ENCODE measurements around the gene TOR4A.
A peak's percentile ranks its signal among the peaks of the same experiment; 100 is the strongest.

Gene TOR4A

DNA sequence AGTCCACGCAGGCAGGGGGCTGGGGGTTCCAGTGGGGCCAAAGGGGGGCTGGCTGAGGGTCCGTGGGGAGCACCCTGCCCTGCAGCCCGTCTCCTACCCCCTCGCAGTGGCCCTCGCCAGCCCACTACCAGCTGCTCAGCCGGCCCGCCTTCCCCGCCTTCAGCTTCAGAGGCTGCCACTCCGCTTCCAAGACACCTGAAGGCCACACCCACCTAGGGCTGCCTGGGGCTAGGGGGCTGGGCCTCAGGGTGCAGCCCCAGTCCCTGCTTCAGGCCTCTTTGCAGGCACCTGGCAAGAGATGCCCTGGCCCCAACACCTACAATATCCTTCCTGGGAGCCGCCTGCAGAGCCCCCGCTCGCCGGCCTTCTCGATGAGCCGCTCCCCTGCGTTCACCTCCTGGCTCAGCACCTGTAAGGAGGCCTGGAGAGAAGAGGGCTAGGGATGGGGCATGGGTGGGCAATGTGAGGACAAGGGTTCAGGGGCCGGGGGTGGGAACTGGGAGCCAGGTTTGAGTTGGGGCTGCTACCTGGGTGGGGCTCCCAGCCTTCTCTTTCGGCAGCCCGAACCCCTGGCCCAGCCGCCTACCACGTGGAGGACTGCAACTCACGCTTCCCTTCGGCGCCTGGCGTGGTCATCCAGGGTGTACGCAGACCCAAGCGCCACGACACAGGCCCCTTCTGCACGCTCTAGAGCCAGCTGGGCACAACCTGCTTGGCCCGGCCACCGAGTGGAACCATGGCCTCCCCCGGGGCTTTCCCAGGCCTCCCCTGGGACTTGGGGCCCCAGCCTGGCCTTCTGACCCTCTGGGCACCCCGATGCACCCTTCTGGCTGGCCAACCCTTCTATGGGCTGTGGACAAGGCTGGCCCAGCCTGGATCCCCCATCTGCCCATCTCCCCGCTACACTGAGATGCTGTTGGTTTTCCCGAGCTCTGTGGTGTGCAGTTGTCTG, 24.7 kb upstream of the TOR4A start:
- no peaks in the 10 kb centered on the region for H3K36me3 ChIP-seq (ENCODE audit: control insufficient read depth, insufficient read depth, low read length)
- H3K4me1 ChIP-seq, result peaks cover 3% of the 10 kb centered on the region
- no peaks in the 10 kb centered on the region for H3K27me3 ChIP-seq (ENCODE audit: control insufficient read depth, insufficient read depth, low read length)
- no peaks in the 10 kb centered on the region for H3K9me3 ChIP-seq (ENCODE audit: control insufficient read depth, low read length)
- no peak overlapping the region for H3K9ac ChIP-seq
- H3K79me2 ChIP-seq, result no peaks in the 10 kb centered on the region
- no peak overlapping the region for H2AFZ ChIP-seq
- H3K4me2 ChIP-seq (ENCODE audit: low read length), result no peak overlapping the region
- TF ChIP-seq, protein P1, sequence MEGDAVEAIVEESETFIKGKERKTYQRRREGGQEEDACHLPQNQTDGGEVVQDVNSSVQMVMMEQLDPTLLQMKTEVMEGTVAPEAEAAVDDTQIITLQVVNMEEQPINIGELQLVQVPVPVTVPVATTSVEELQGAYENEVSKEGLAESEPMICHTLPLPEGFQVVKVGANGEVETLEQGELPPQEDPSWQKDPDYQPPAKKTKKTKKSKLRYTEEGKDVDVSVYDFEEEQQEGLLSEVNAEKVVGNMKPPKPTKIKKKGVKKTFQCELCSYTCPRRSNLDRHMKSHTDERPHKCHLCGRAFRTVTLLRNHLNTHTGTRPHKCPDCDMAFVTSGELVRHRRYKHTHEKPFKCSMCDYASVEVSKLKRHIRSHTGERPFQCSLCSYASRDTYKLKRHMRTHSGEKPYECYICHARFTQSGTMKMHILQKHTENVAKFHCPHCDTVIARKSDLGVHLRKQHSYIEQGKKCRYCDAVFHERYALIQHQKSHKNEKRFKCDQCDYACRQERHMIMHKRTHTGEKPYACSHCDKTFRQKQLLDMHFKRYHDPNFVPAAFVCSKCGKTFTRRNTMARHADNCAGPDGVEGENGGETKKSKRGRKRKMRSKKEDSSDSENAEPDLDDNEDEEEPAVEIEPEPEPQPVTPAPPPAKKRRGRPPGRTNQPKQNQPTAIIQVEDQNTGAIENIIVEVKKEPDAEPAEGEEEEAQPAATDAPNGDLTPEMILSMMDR (IDR thresholded peaks at IDR 0.05), result no peak
- no peak overlapping the region for H3K27ac ChIP-seq
- no peak overlapping the region for H3K4me3 ChIP-seq (ENCODE audit: low read depth, low read length)

DNA sequence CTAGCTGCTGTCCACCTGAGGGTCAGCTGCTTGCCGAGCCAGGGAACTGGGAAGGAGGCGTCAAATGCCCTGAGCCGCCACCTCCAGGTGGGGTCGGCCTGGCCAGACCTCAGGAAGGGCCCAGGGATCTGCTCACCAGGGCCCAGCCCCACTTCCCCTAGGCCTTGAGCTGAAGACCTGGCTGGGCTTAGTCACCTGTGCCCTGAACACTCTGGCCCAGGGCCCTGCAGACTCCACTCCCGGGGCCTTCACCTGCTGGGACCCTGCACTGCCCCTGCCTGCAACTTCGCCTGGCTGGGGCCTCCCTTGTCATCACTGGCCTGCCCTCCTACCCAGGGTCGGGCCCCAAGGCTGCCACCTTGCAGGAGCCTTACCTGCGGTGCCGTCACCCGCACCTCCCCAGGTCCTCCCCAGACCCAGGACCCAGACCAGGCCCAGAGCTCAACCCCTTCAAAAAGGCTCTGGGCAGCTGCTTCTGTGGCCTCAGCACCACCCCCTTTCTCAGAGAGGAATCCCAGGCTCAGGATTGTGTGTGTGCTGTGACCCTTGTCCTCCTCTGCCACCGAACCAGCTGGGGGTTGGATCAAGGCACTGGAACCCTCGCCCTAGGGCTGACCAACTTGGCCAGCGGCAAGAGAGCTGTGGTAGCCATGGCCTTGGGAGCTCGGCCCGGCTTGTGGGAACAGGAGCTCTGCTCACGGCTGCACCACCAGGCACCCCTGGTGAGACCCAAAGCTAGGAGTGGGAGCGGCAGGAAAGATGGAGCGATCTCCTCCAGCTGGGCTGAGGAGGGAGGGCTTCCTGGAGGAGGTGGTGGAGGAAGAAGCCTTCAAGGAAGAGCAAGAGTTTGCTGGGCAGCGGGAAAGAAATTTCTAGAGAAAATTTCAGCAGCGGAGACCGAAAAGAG, 23.6 kb upstream of the TOR4A start:
- H3K27me3 ChIP-seq (ENCODE audit: control insufficient read depth, insufficient read depth, low read length), result no peaks in the 10 kb centered on the region
- peak overlapping the region; percentile 79 for H3K4me2 ChIP-seq (ENCODE audit: low read length)
- no peaks in the 10 kb centered on the region for H3K79me2 ChIP-seq
- H3K9me3 ChIP-seq (ENCODE audit: control insufficient read depth, low read length), result no peaks in the 10 kb centered on the region
- peak overlapping the region; percentile 75 for H3K4me3 ChIP-seq (ENCODE audit: low read depth, low read length)
- TF ChIP-seq, protein P1 (IDR thresholded peaks at IDR 0.05), result no peak
- peak overlapping the region; percentile 63 for H2AFZ ChIP-seq
- no peak overlapping the region for H3K27ac ChIP-seq
- H3K4me1 ChIP-seq, result peaks cover 3% of the 10 kb centered on the region
- no peak overlapping the region for H3K9ac ChIP-seq
- no peaks in the 10 kb centered on the region for H3K36me3 ChIP-seq (ENCODE audit: control insufficient read depth, insufficient read depth, low read length)

DNA sequence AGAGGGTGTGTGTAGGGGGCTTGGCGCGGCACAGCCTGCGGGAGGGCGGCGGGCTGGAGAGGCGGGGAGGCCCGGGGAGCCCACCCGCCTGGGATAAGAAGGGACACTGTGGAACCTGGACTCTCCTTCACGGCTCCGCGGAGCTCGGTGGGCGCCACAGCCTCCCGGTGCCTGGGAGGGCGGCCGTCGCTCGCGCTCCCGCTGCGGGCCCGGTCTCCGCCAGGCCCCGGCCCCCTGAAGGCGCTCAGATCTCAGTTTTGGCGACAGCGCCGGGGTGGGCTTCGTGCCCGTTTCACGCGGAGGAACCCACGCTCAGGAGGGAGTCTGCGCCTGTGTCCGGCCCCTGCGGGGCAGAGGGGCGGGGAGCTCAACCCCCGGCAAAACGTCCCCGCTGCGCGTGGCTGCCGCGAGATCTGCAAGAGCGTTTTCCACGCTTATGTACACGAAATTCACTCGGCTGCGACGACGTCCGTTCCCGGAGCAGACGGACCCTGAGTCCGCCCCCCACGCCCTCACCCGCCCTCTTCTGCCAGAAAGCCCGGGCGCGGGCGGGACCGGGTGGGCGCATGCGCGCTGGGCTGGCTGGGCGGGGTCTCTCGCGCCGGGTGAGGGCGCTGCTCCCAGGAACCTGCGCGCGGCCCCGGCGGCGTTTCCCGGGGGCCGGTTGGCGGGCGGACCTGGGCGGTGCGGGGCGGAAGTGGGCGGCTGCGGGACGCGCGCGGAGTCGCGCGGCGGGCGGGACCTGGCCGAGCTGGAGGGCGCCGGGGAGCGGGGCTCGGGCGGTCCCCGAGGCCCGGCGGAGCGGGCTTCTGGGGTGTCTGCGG, 22.7 kb upstream of the TOR4A start, which contains the start of gene NELFB:
Gene NELFB (plus strand): TSS at position 704 of the 824 bp plus-strand sequence.
- no peaks in the 10 kb centered on the region for H3K79me2 ChIP-seq
- H2AFZ ChIP-seq, result peak within 1 kb of the TSS; percentile 83
- no peaks in the 10 kb centered on the region for H3K9me3 ChIP-seq (ENCODE audit: control insufficient read depth, low read length)
- H3K4me2 ChIP-seq (ENCODE audit: low read length), result peak within 1 kb of the TSS; percentile 79
- no peaks in the 10 kb centered on the region for H3K36me3 ChIP-seq (ENCODE audit: control insufficient read depth, insufficient read depth, low read length)
- no peaks in the 10 kb centered on the region for H3K27me3 ChIP-seq (ENCODE audit: control insufficient read depth, insufficient read depth, low read length)
- TF ChIP-seq, protein P1 (IDR thresholded peaks at IDR 0.05), result no peak
- H3K27ac ChIP-seq, result peak within 1 kb of the TSS; percentile 24
- H3K9ac ChIP-seq, result no peak within 1 kb of the TSS
- peaks cover 3% of the 10 kb centered on the region for H3K4me1 ChIP-seq
- peak within 1 kb of the TSS; percentile 88 for H3K4me3 ChIP-seq (ENCODE audit: low read depth, low read length)

DNA sequence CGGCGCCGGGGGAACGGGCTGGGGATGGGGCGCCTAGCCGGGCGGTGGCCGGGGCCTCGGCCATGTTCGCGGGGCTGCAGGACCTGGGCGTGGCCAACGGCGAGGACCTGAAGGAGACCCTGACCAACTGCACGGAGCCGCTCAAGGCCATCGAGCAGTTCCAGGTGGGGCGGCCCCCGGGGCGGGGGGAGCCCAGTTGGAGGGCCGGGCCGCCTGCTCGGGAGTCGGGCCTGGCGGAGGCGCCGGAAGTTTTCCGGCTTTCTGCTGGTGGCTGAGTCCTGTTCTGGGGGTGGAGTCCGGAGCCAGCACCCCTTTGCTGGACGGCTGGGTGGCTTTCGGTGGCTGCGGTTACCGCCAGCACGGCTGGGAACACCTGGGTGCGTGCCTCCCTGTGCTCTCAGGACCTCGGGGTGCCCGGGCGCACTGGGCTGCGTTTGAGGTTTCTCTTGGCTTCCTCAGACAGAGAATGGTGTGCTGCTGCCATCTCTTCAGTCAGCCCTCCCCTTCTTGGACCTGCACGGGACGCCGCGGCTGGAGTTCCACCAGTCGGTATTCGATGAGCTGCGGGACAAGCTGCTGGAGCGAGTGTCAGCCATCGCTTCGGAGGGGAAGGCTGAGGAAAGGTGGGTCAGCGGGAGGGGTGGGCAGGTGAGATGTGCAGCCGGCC, 21.9 kb upstream of the TOR4A start:
- no peaks in the 10 kb centered on the region for H3K36me3 ChIP-seq (ENCODE audit: control insufficient read depth, insufficient read depth, low read length)
- H3K27ac ChIP-seq, result no peak overlapping the region
- peak overlapping the region; percentile 88 for H3K4me3 ChIP-seq (ENCODE audit: low read depth, low read length)
- H3K9me3 ChIP-seq (ENCODE audit: control insufficient read depth, low read length), result no peaks in the 10 kb centered on the region
- TF ChIP-seq, protein P1 (IDR thresholded peaks at IDR 0.05), result no peak
- peaks cover 3% of the 10 kb centered on the region for H3K4me1 ChIP-seq
- peak overlapping the region; percentile 83 for H2AFZ ChIP-seq
- H3K79me2 ChIP-seq, result no peaks in the 10 kb centered on the region
- peak overlapping the region; percentile 55 for H3K4me2 ChIP-seq (ENCODE audit: low read length)
- no peaks in the 10 kb centered on the region for H3K27me3 ChIP-seq (ENCODE audit: control insufficient read depth, insufficient read depth, low read length)
- no peak overlapping the region for H3K9ac ChIP-seq
